Glutamatergic neuron (in vitro differentiated cells): ENCODE results near the gene CEP63. TPM values are rescaled to one million over a fixed set of nuclear protein-coding genes. Genes with fewer than 3 reads are reported as not detected.
A peak's percentile ranks its signal among the peaks of the same experiment; 100 is the strongest.

Experiments used
- DNase-seq: peaks from one replicate; pipeline ENCODE4 v3.0.0; 2022
- H3K27ac Mint-ChIP-seq: one replicate; pipeline ENCODE4 v1.8.0; 2020; ENCODE audit warnings: mild to moderate bottlenecking, mixed read lengths, inconsistent platforms; ENCODE audit not compliant: unreplicated experiment
- H3K27me3 Mint-ChIP-seq: one replicate; pipeline ENCODE4 v1.8.0; 2020; ENCODE audit warnings: mild to moderate bottlenecking, moderate library complexity, mixed read lengths, inconsistent platforms; ENCODE audit not compliant: unreplicated experiment
- H3K36me3 Mint-ChIP-seq: one replicate; pipeline ENCODE4 v1.8.0; 2020; ENCODE audit warnings: mild to moderate bottlenecking, mixed read lengths, inconsistent platforms; ENCODE audit not compliant: unreplicated experiment
- H3K4me1 Mint-ChIP-seq: one replicate; pipeline ENCODE4 v1.8.0; 2020; ENCODE audit warnings: mild to moderate bottlenecking, low read depth, mixed read lengths, inconsistent platforms; ENCODE audit not compliant: unreplicated experiment
- H3K4me3 Mint-ChIP-seq: one replicate; pipeline ENCODE4 v1.8.0; 2020; ENCODE audit warnings: mild to moderate bottlenecking, mixed read lengths, inconsistent platforms; ENCODE audit not compliant: unreplicated experiment
- H3K9me3 Mint-ChIP-seq: one replicate; pipeline ENCODE4 v1.8.0; 2020; ENCODE audit warnings: mild to moderate bottlenecking, moderate library complexity, mixed read lengths, inconsistent platforms; ENCODE audit not compliant: unreplicated experiment
- total RNA-seq: library from RNA; stranded (reverse); fragmentation: NEBNext Ultra II Directional; extraction: Animal tissue kit (Norgen Biotek cat#: 25700); gene quantifications from one replicate; pipeline ENCODE4 v1.2.1, GENCODE V29; 2021; ENCODE audit not compliant: unreplicated experiment
- TF ChIP-seq, protein P1 (sequence below): fragments of 200-600 bp; sonication (generic); IDR thresholded peaks from one replicate; pipeline ENCODE4 v1.5.0; 2021; ENCODE audit not compliant: partially characterized antibody, unreplicated experiment

CEP63 gene
- total RNA-seq, 1 donor from 2014 or later = 37.8 TPM

DNA sequence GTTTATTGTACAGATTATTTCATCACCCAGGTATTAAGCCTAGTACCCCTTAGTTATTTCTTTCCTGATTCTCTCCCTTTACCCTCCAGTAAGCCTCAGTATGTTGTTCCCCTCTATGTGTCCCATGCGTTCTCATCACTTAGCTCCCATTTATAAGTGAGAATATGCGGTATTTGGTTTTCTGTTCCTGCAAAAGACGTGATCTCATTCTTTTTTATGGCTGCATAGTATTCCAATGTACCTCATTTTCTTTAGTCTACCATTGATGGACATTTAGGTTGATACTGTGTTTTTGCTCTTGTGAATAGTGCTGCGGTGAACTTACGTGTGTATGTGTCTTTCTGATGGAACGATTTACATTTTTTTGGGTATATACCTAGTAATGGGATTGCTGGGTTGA is 36.7 kb downstream of the CEP63 start:
- Mint-ChIP-seq H3K9me3 (peaks cover 19% of the 10 kb centered on the region), H3K27me3 (no peaks in the 10 kb centered on the region), H3K4me1 (peaks cover 5% of the 10 kb centered on the region), H3K36me3 (peaks cover 49% of the 10 kb centered on the region), H3K27ac (no peak overlapping the region), H3K4me3 (no peak overlapping the region)
- no peak for DNase-seq
- TF ChIP-seq, protein P1, sequence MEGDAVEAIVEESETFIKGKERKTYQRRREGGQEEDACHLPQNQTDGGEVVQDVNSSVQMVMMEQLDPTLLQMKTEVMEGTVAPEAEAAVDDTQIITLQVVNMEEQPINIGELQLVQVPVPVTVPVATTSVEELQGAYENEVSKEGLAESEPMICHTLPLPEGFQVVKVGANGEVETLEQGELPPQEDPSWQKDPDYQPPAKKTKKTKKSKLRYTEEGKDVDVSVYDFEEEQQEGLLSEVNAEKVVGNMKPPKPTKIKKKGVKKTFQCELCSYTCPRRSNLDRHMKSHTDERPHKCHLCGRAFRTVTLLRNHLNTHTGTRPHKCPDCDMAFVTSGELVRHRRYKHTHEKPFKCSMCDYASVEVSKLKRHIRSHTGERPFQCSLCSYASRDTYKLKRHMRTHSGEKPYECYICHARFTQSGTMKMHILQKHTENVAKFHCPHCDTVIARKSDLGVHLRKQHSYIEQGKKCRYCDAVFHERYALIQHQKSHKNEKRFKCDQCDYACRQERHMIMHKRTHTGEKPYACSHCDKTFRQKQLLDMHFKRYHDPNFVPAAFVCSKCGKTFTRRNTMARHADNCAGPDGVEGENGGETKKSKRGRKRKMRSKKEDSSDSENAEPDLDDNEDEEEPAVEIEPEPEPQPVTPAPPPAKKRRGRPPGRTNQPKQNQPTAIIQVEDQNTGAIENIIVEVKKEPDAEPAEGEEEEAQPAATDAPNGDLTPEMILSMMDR = no peak

DNA sequence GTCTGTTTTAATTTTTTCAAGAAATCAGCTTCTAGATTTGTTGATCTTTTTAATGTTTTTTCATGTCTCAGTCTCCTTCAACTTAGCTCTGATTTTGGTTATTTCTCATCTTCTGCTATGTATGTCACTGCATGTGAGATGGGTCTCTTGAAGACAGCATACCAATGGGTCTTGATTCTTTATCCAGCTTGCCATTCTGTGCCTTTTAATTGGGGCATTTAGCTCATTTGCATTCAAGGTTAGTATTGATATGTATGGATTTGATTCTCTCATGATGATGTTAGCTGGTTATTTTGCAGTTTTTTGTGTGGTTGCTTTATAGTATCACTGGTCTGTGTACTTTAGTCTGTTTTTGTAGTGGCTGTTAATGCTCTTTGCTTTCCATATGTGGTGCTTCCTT is 39.4 kb downstream of the CEP63 start:
- TF ChIP-seq, protein P1 = no peak
- H3K4me1 Mint-ChIP-seq = no peaks in the 10 kb centered on the region
- no peaks in the 10 kb centered on the region for H3K27me3 Mint-ChIP-seq
- H3K36me3 Mint-ChIP-seq = peaks cover 45% of the 10 kb centered on the region
- DNase-seq = no peak
- peaks cover 21% of the 10 kb centered on the region for H3K9me3 Mint-ChIP-seq
- no peak overlapping the region for H3K27ac Mint-ChIP-seq
- H3K4me3 Mint-ChIP-seq = no peak overlapping the region

DNA sequence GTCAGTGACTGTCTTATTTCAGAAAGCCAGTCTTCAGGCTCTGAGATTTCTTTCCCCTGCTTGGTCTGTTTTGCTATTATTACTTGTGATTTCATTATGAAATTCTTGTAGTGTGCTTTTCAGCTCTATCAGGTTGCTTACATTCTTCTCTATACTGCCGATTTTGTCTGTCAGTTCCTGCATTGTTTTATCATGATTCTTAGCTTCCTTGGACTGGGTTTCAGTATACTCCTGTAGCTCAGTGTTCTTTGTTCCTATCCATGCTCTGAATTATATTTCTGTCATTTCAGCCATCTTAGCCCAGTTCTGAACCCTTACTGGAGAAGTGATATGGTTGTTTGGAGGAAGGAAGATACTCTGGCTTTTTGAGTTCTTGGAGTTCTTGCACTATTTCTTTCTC is 40.5 kb downstream of the CEP63 start:
- Mint-ChIP-seq H3K4me3 (no peak overlapping the region), H3K4me1 (no peaks in the 10 kb centered on the region), H3K27me3 (no peaks in the 10 kb centered on the region), H3K27ac (no peak overlapping the region), H3K9me3 (peaks cover 21% of the 10 kb centered on the region), H3K36me3 (peaks cover 40% of the 10 kb centered on the region)
- TF ChIP-seq, protein P1 = no peak
- DNase-seq = no peak

DNA sequence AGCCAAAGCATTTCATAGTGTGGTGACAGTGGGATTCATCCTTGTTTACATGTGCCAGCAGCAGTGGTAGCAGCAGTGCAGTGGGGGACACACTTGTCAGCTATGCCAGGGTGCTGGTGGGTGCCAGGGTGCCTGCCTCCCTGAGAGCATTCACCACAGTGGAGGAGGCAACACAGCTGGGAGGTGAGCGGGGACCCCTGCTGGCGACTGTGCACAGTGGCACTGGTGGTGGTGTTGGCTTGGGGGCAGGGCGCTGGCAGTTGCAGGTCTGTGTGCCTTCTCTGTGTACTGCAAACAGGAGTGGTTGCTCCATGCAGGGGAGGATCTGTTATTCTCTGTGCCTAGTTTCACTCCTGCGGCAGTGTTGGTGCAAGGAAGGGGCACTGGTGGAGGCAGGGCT is 41.2 kb downstream of the CEP63 start:
- H3K9me3 Mint-ChIP-seq = peaks cover 21% of the 10 kb centered on the region
- TF ChIP-seq, protein P1 = no peak
- no peaks in the 10 kb centered on the region for H3K27me3 Mint-ChIP-seq
- peak; percentile 48 for DNase-seq
- H3K4me3 Mint-ChIP-seq = no peak overlapping the region
- H3K36me3 Mint-ChIP-seq = peaks cover 40% of the 10 kb centered on the region
- no peaks in the 10 kb centered on the region for H3K4me1 Mint-ChIP-seq
- no peak overlapping the region for H3K27ac Mint-ChIP-seq

DNA sequence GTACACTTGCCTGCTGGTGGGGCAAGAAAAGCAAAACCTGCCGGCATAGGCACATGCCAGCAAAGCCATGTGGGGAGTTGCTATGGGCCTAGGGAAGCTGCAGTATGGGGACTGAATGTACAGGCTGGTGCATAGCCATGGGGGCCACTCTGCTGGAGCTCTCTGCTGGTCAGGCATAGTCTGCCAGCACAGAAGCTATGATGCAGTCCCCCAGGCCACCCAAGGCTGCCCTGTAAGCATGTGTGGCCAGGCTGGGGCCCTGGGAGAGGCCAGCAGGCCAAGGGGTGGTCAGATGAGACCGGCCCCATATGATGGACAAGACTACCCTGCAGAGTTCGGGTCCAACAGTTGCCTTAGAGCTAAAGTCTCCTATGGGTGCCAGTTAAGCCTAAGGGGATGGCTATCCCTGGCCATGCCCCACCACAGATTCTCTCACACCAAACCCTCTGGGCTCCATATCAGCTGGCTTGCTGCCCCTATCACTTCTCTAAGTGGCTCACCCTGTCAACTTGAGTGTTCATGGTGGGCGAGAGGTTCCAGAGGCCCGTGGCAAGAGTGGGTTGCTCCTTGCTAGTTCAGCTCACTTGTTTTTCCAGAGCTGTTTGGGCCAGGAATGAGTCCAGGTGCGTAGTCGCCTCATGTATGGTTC is 41.8 kb downstream of the CEP63 start:
- no peaks in the 10 kb centered on the region for H3K4me1 Mint-ChIP-seq
- H3K36me3 Mint-ChIP-seq = peaks cover 38% of the 10 kb centered on the region
- H3K4me3 Mint-ChIP-seq = no peak overlapping the region
- H3K27ac Mint-ChIP-seq = no peak overlapping the region
- TF ChIP-seq, protein P1 = no peak
- DNase-seq = no peak
- peaks cover 21% of the 10 kb centered on the region for H3K9me3 Mint-ChIP-seq
- H3K27me3 Mint-ChIP-seq = no peaks in the 10 kb centered on the region
